A549 (cell line): ENCODE measurements around the gene SNX2.

ENCODE experiments used
- CBX2 ChIP-seq: fragments of 200-600 bp; sonication (generic); IDR thresholded peaks from 2 replicates; pipeline ENCODE4 v1.6.1; 2016; ENCODE audit warnings: low read depth, mild to moderate bottlenecking, borderline replicate concordance
- CTCF ChIP-seq: fragments of >200 bp; sonication (Bioruptor Twin); formaldehyde crosslinking; IDR thresholded peaks from 3 replicates; pipeline ENCODE4 v1.5.1; 2016
- HES2 ChIP-seq: fragments of >200 bp; sonication (Bioruptor Twin); formaldehyde crosslinking; IDR thresholded peaks from 2 replicates; pipeline ENCODE4 v1.6.1; 2016
- HOXA7 ChIP-seq: fragments of 250-450 bp; sonication (Bioruptor Pico); IDR thresholded peaks from 2 replicates; pipeline ENCODE4 v1.5.0; 2020; ENCODE audit warnings: mild to moderate bottlenecking, moderate library complexity
- POLR2A ChIP-seq: IDR thresholded peaks from 2 replicates; pipeline ENCODE4 v1.6.1; 2012; ENCODE audit warnings: mild to moderate bottlenecking, low read length
- POLR2AphosphoS2 ChIP-seq: conservative IDR thresholded peaks from 2 replicates; pipeline ENCODE4 v1.6.1; 2012; ENCODE audit warnings: low read length, improper control_type of control experiment, inconsistent platforms
- REST ChIP-seq: fragments of 200-600 bp; sonication (generic); IDR thresholded peaks from 2 replicates; pipeline ENCODE4 v1.6.1; 2016; ENCODE audit warnings: antibody characterized with exemption, mild to moderate bottlenecking, moderate library complexity

GRCh38 chr5:122870219-122870856 lies 95.5 kb downstream of the SNX2 start:
- TF ChIP-seq POLR2A: no peak
- TF ChIP-seq CTCF: no peak
- no peak for TF ChIP-seq HES2
- TF ChIP-seq POLR2AphosphoS2: no peak
- TF ChIP-seq REST: no peak
- TF ChIP-seq CBX2: no peak
- no peak for TF ChIP-seq HOXA7
